SK-N-SH (cell line): ENCODE results near the gene SLC9A5. TPM values are rescaled to one million over a fixed set of nuclear protein-coding genes. Genes with fewer than 3 reads are reported as not detected.

Source experiments
- CTCF ChIA-PET: fragments of 300-600, 350-600 bp; formaldehyde crosslinking; extraction: SDS; loops from one replicate; lab custom pipeline; 2021; lab: Yijun Ruan, JAX
- POLR2A ChIA-PET: fragments of 350-600 bp; sonication (Branson Sonifier 250); formaldehyde crosslinking; extraction: SDS; loops from one replicate; lab custom pipeline; 2020; ENCODE audit warnings: antibody characterized with exemption, inconsistent platforms; lab: Yijun Ruan, JAX
- DNase-seq: peaks from one replicate; pipeline ENCODE4 v3.0.0; 2012
- H2AFZ ChIP-seq: fragments of 200-600 bp; sonication (generic); 2 replicates; pipeline ENCODE4 v1.8.1; 2016; ENCODE audit warnings: antibody characterized with exemption, mild to moderate bottlenecking, low read depth
- H3F3A ChIP-seq: fragments of 200-600 bp; sonication (generic); replicated peaks from 2 replicates; pipeline ENCODE3; 2016; ENCODE audit warnings: antibody characterized with exemption, mild to moderate bottlenecking; ENCODE audit not compliant: insufficient read depth
- H3K27ac ChIP-seq, 2 experiments: fragments of 200-500 bp in 1 of 2; fragments of 200-600 bp in 1 of 2; sonication (Bioruptor generic) in 1 of 2; sonication (generic), shearing (Covaris generic) in 1 of 2; 2 replicates each; pipeline versions ENCODE4 v1.5.1 to v1.6.1; 2014 to 2016; ENCODE audit warnings: low read depth in 2 of 2, inconsistent platforms in 1 of 2, low read length in 1 of 2, mild to moderate bottlenecking in 1 of 2, mixed read lengths in 1 of 2
- H3K27me3 ChIP-seq: fragments of 200-600 bp; sonication (generic), shearing (Covaris generic); 2 replicates; pipeline ENCODE4 v1.6.1; 2016; ENCODE audit warnings: mixed run types; ENCODE audit not compliant: insufficient read depth
- H3K36me3 ChIP-seq, 2 experiments: fragments of 200-500 bp in 1 of 2; fragments of 200-600 bp in 1 of 2; sonication (Bioruptor generic) in 1 of 2; sonication (generic) in 1 of 2; replicated peaks in 1 of 2; 2 replicates each; pipeline versions ENCODE3 to v1.5.1; 2014 to 2016; ENCODE audit warnings: low read length in 1 of 2, mild to moderate bottlenecking in 1 of 2; ENCODE audit not compliant: insufficient read depth in 2 of 2, control insufficient read depth in 1 of 2
- H3K4me1 ChIP-seq, 2 experiments: fragments of 200-500 bp in 1 of 2; fragments of 200-600 bp in 1 of 2; sonication (Bioruptor generic) in 1 of 2; sonication (generic), shearing (Covaris generic) in 1 of 2; 2 replicates each; pipeline versions ENCODE4 v1.5.1 to v1.6.1; 2014 to 2016; ENCODE audit warnings: low read depth in 1 of 2, low read length in 1 of 2, mixed run types in 1 of 2; ENCODE audit not compliant: insufficient read depth in 2 of 2, control insufficient read depth in 1 of 2
- H3K4me2 ChIP-seq: fragments of 200-600 bp; sonication (generic), shearing (Covaris generic); 2 replicates; pipeline ENCODE4 v1.6.1; 2017; ENCODE audit warnings: mixed run types
- H3K4me3 ChIP-seq, 2 experiments: fragments of 200-500 bp in 1 of 2; fragments of 200-600 bp in 1 of 2; sonication (Bioruptor generic) in 1 of 2; sonication (generic), shearing (Covaris generic) in 1 of 2; 2 replicates each; pipeline versions ENCODE4 v1.5.1 to v1.8.1; 2014 to 2016; ENCODE audit warnings: low read depth in 2 of 2, inconsistent platforms in 1 of 2, low read length in 1 of 2, mild to moderate bottlenecking in 1 of 2, mixed read lengths in 1 of 2, moderate library complexity in 1 of 2
- H3K79me2 ChIP-seq: fragments of 200-600 bp; sonication (generic); 2 replicates; pipeline ENCODE4 v1.8.1; 2017; ENCODE audit warnings: mild to moderate bottlenecking; ENCODE audit not compliant: insufficient read depth
- H3K9ac ChIP-seq: fragments of 200-600 bp; sonication (generic); 2 replicates; pipeline ENCODE4 v1.6.1; 2017; ENCODE audit warnings: mixed run types
- H3K9me2 ChIP-seq: fragments of 200-600 bp; sonication (generic); 2 replicates; pipeline ENCODE4 v1.6.1; 2017; ENCODE audit warnings: mixed run types
- H3K9me3 ChIP-seq: fragments of 200-600 bp; sonication (generic); 2 replicates; pipeline ENCODE4 v1.6.1; 2017; ENCODE audit warnings: mixed run types, mild to moderate bottlenecking, moderate library complexity
- H4K20me1 ChIP-seq: fragments of 200-600 bp; sonication (generic); 2 replicates; pipeline ENCODE4 v1.6.1; 2017; ENCODE audit warnings: mild to moderate bottlenecking, mixed run types; ENCODE audit not compliant: insufficient read depth
- CHD2 ChIP-seq: fragments of 150-350 bp; IDR thresholded peaks from 2 replicates; pipeline ENCODE4 v1.6.1; 2018; ENCODE audit warnings: low read length; ENCODE audit not compliant: partially characterized antibody
- FOXM1 ChIP-seq: IDR thresholded peaks from 2 replicates; pipeline ENCODE4 v1.4.0; 2012; ENCODE audit warnings: low read depth, mild to moderate bottlenecking
- JUND ChIP-seq: IDR thresholded peaks from 2 replicates; pipeline ENCODE4 v1.4.0; 2012
- MAX ChIP-seq: IDR thresholded peaks from 2 replicates; pipeline ENCODE4 v1.4.0; 2012; ENCODE audit warnings: low read depth
- MXI1 ChIP-seq: IDR thresholded peaks from 2 replicates; pipeline ENCODE4 v1.6.1; 2012; ENCODE audit warnings: mild to moderate bottlenecking, low read depth, low read length, improper control_type of control experiment
- NFIC ChIP-seq: IDR thresholded peaks from 2 replicates; pipeline ENCODE4 v1.4.0; 2012; ENCODE audit warnings: borderline replicate concordance
- POLR2AphosphoS5 ChIP-seq: IDR thresholded peaks from 2 replicates; pipeline ENCODE4 v1.6.1; 2012; ENCODE audit warnings: low read depth, low read length
- RAD21 ChIP-seq: IDR thresholded peaks from 2 replicates; pipeline ENCODE4 v1.6.1; 2012; ENCODE audit warnings: mild to moderate bottlenecking, low read length
- RCOR1 ChIP-seq: fragments of 150-350 bp; IDR thresholded peaks from 2 replicates; pipeline ENCODE4 v1.6.1; 2017; ENCODE audit warnings: antibody characterized with exemption, low read length
- SIN3A ChIP-seq: IDR thresholded peaks from 2 replicates; pipeline ENCODE4 v1.6.1; 2012; ENCODE audit warnings: low read depth, mild to moderate bottlenecking, low read length, moderate library complexity, borderline replicate concordance
- TAF1 ChIP-seq: IDR thresholded peaks from 2 replicates; pipeline ENCODE4 v1.6.1; 2012; ENCODE audit warnings: low read depth, mild to moderate bottlenecking, low read length, moderate library complexity, borderline replicate concordance
- TCF12 ChIP-seq: IDR thresholded peaks from 2 replicates; pipeline ENCODE4 v1.4.0; 2012
- YY1 ChIP-seq: IDR thresholded peaks from 2 replicates; pipeline ENCODE4 v1.4.0; 2012; ENCODE audit warnings: low read depth, mild to moderate bottlenecking
- WGBS: methylation state at CpG from one replicate; pipeline ENCODE4 v1.1.6; 2017; ENCODE audit warnings: low lambda C conversion rate; 5-methylcytosine and 5-hydroxymethylcytosine counted together
- polyA plus RNA-seq, 3 experiments: library from polyadenylated mRNA; depleted of rRNA; stranded (reverse); fragments of >200 nt; gene quantifications; 2 replicates each; pipeline ENCODE4 v1.2.3, GENCODE V29; 2012
- TF ChIP-seq, protein P1 (sequence below): IDR thresholded peaks from 2 replicates; pipeline ENCODE4 v1.6.1; 2012; ENCODE audit warnings: mild to moderate bottlenecking, low read depth, low read length, moderate library complexity

The SLC9A5 gene
- polyA plus RNA-seq, 1 of the 3 experiments (the other 2 are of a cell fraction) = 4.1 TPM

GRCh38 chr16:67246756-67247191 is 2.0 kb upstream of the SLC9A5 start:
- Histone ChIP-seq H3K27ac (peak overlapping the region; percentile 96), H4K20me1 (no peaks in the 10 kb centered on the region), H3K9me3 (no peaks in the 10 kb centered on the region), H3K4me1 (peaks cover 42 to 50% of the 10 kb centered on the region in 2 experiments), H3K27me3 (no peaks in the 10 kb centered on the region), H3K9ac (peak overlapping the region; percentile 88), H3K9me2 (no peaks in the 10 kb centered on the region), H3K4me3 (peak overlapping the region; percentile 92 to 95), H3K79me2 (peaks cover 49% of the 10 kb centered on the region), H3F3A (peaks cover 46% of the 10 kb centered on the region), H3K4me2 (peak overlapping the region; percentile 98), H3K36me3 (peaks cover 0 to 5% of the 10 kb centered on the region in 2 experiments), H2AFZ (peak overlapping the region; percentile 45; the same call in 1 of the 2 replicates)
- ChIA-PET POLR2A (interaction anchor here (4.0 kb wide), 1 partner anchor 20 kb away, joined by 14 read pairs; the partner anchor contains the start of gene TMEM208), CTCF (interaction anchor here (0.9 to 4.5 kb wide), 8 partner anchors 9 to 91 kb away, joined by 3 to 21 read pairs (median 6); partner anchors contain the start of genes PLEKHG4 and TMEM208)
- 0 out of 2 replicates have a peak, but pooled peaks have one; percentile 36 for TF ChIP-seq YY1
- no peak for TF ChIP-seq RCOR1
- TF ChIP-seq TAF1 = no peak
- TF ChIP-seq MAX = no peak
- WGBS = 2% methylated on average over 17 of the region's 26 CpGs
- DNase-seq = no peak

GRCh38 chr16:67247192-67248072 is 1.3 kb upstream of the SLC9A5 start, which contains the start of gene FHOD1:
FHOD1 (minus strand) TSS chr16:67247481; CDS start chr16:67247410, 71 bp downstream.
- TF ChIP-seq RAD21 (no peak), FOXM1 (no peak), NFIC (0 out of 2 replicates have a peak, but pooled peaks have one; percentile 16), SIN3A (peak; percentile 66; the same call in 1 of the 2 replicates), MXI1 (peak; percentile 47), JUND (no peak), CHD2 (peak; percentile 65), POLR2AphosphoS5 (peak; percentile 79), TCF12 (no peak), TAF1 (peak; percentile 79)
- TF ChIP-seq, protein P1, sequence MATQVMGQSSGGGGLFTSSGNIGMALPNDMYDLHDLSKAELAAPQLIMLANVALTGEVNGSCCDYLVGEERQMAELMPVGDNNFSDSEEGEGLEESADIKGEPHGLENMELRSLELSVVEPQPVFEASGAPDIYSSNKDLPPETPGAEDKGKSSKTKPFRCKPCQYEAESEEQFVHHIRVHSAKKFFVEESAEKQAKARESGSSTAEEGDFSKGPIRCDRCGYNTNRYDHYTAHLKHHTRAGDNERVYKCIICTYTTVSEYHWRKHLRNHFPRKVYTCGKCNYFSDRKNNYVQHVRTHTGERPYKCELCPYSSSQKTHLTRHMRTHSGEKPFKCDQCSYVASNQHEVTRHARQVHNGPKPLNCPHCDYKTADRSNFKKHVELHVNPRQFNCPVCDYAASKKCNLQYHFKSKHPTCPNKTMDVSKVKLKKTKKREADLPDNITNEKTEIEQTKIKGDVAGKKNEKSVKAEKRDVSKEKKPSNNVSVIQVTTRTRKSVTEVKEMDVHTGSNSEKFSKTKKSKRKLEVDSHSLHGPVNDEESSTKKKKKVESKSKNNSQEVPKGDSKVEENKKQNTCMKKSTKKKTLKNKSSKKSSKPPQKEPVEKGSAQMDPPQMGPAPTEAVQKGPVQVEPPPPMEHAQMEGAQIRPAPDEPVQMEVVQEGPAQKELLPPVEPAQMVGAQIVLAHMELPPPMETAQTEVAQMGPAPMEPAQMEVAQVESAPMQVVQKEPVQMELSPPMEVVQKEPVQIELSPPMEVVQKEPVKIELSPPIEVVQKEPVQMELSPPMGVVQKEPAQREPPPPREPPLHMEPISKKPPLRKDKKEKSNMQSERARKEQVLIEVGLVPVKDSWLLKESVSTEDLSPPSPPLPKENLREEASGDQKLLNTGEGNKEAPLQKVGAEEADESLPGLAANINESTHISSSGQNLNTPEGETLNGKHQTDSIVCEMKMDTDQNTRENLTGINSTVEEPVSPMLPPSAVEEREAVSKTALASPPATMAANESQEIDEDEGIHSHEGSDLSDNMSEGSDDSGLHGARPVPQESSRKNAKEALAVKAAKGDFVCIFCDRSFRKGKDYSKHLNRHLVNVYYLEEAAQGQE = peak; percentile 41; the same call in 1 of the 2 replicates
- DNase-seq = peak; percentile 93
- Histone ChIP-seq H3K27me3 (no peaks in the 10 kb centered on the region), H3K27ac (peak within 1 kb of the TSS; percentile 96), H2AFZ (peak within 1 kb of the TSS; percentile 85), H3F3A (peaks cover 40% of the 10 kb centered on the region), H3K36me3 (no peaks in the 10 kb centered on the region), H3K9me2 (no peaks in the 10 kb centered on the region), H3K9ac (peak within 1 kb of the TSS; percentile 88), H4K20me1 (no peaks in the 10 kb centered on the region), H3K4me1 (peaks cover 43% of the 10 kb centered on the region in 2 experiments), H3K79me2 (peaks cover 42% of the 10 kb centered on the region), H3K4me2 (peak within 1 kb of the TSS; percentile 98), H3K9me3 (no peaks in the 10 kb centered on the region), H3K4me3 (peak within 1 kb of the TSS; percentile 92 to 95)
- CTCF ChIA-PET = interaction anchor here (0.9 to 4.5 kb wide), 14 partner anchors 10 to 92 kb away, joined by 3 to 21 read pairs (median 5); partner anchors contain the start of gene TMEM208
- POLR2A ChIA-PET = interaction anchor here (0.6 to 4.0 kb wide), 3 partner anchors 21 to 406 kb away, joined by 3 to 14 read pairs (median 4); partner anchors contain the start of gene TMEM208
- 0% methylated on average over 18 of the region's 60 CpGs for WGBS
